ENCODE measurements around the gene LRRC26. TPM values are rescaled to one million over a fixed set of nuclear protein-coding genes. Genes with fewer than 3 reads are reported as not detected.

The LRRC26 gene
- total RNA-seq, 1 donor: not detected

DNA sequence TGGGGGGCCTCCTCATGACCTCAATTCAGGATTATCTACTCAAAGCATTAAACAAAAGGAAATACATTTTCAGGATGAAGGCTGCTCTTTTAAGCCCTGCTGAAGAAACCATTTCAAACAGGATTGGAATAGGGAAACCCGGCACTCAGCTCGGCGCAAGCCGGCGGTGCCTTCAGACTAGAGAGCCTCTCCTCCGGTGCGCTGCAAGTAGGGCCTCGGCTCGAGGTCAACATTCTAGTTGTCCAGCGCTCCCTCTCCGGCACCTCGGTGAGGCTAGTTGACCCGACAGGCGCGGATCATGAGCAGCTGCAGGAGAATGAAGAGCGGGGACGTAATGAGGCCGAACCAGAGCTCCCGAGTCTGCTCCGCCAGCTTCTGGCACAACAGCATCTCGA, 34.9 kb upstream of the LRRC26 start:
- H3K4me3 ChIP-seq (ENCODE audit: low read depth, low read length): peak overlapping the region; percentile 94
- no peak for DNase-seq (ENCODE audit: low read depth)

DNA sequence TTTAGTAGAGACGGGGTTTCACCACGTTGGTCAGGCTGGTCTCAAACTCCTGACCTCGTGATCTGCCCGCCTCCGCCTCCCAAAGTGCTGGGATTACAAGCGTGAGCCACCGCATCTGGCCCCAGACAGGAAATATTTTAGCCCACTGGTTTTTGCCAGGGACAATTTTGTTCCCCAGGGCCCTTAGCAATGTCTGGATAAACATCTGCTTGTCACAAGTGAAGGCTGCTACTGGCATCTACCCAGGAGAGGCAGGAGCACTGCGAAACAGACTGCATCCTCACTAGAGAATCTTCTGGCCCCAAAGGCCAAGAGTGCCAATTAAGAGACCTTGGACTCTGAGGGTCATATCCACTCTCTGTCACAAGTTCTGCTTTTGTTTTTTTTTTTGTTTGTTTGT, 33.1 kb upstream of the LRRC26 start:
- no peak for DNase-seq (ENCODE audit: low read depth)
- TF ChIP-seq, protein P1, sequence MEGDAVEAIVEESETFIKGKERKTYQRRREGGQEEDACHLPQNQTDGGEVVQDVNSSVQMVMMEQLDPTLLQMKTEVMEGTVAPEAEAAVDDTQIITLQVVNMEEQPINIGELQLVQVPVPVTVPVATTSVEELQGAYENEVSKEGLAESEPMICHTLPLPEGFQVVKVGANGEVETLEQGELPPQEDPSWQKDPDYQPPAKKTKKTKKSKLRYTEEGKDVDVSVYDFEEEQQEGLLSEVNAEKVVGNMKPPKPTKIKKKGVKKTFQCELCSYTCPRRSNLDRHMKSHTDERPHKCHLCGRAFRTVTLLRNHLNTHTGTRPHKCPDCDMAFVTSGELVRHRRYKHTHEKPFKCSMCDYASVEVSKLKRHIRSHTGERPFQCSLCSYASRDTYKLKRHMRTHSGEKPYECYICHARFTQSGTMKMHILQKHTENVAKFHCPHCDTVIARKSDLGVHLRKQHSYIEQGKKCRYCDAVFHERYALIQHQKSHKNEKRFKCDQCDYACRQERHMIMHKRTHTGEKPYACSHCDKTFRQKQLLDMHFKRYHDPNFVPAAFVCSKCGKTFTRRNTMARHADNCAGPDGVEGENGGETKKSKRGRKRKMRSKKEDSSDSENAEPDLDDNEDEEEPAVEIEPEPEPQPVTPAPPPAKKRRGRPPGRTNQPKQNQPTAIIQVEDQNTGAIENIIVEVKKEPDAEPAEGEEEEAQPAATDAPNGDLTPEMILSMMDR (IDR thresholded peaks at IDR 0.05; ENCODE audit: insufficient read depth, low read length): no peak
- H3K4me3 ChIP-seq (ENCODE audit: low read depth, low read length): no peak overlapping the region

More for the DNA sequence above, 34.9 kb upstream of the LRRC26 start:
- TF ChIP-seq, protein P1 (IDR thresholded peaks at IDR 0.05; ENCODE audit: insufficient read depth, low read length): no peak

DNA sequence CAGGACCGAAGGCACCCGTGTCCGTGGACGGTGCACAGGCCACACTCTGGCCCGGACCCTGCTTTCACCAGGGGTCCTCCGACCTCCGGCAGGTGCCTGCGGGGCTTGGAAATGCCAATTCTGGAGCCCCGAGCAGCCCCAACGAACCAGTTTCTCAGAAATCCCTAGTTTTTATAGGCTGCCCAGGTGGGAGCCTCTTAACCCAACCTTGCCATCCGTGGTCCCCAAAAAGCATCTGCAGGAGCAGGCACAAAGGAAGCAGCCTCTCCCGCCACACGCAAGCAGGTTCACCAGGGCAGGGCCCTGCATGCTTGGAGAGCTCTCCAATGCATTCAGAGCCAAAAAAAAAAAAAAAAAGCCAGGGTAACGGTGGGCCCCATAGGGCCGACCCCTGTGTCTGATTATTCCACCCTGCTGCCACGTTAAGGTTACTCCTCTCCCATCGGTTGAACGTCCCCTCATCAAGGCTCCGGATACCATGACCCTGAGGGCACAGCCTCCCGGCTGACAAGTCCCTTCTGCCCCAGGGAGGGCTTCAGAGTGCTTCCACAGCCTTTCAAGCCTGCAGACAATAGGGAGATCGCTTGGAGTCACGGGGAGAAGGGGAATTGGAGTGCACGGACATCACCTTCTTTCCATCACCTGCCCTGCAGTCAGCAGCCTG, 31.5 kb upstream of the LRRC26 start:
- TF ChIP-seq, protein P1 (IDR thresholded peaks at IDR 0.05; ENCODE audit: insufficient read depth, low read length): no peak
- DNase-seq (ENCODE audit: low read depth): no peak
- H3K4me3 ChIP-seq (ENCODE audit: low read depth, low read length): peak overlapping the region; percentile 78

DNA sequence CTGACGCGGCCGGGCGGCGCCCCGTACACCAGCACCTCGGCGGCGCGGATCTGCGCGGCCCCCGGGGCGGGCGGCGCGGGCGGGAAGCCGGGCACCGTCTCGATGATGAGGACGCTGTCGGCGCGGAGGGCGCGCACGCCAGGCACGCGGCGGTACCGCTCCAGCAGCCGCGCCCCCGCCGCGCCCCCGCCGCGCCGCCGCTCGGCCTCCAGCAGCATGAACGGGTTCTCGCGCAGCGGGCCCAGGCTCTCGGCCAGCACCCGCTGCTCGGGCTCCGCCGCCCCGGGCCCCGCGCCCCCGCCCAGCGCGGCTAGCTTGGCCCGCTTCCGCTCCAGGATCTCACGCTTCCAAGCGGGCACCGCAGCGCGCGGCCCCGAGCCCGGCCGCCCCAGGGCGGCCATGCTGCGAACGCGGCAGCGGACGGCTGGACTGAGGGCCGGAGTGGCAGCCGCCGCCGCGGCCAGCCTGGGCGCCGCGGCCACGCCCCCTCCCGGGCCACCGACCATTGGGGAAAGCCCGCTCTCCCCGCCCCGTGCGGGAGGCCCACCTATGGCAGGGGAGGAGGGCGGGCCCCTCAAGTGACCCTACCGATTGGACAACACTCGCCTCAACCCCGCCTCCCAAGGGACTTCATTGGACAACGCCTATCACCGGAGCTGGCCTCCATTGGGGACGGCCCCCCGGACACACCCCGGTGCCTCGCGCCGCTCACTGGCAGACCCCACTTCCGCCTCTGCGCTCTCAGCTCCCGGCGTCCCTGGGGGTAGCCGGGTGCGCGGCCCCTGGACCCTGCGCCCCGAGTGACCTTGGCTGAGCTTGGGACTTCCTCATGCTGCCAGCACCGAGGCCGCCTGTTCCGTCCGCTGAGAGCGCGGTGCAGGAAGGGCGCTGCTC, 30.7 kb upstream of the LRRC26 start, which contains the start of gene TPRN:
Gene TPRN, minus strand, starts transcription at position 431 of the 894 bp plus-strand sequence. Its CDS starts 30 bp downstream, at position 401.
- TF ChIP-seq, protein P1 (IDR thresholded peaks at IDR 0.05; ENCODE audit: insufficient read depth, low read length): no peak
- H3K4me3 ChIP-seq (ENCODE audit: low read depth, low read length): peak within 1 kb of the TSS; percentile 78
- peak; percentile 99 for DNase-seq (ENCODE audit: low read depth)

DNA sequence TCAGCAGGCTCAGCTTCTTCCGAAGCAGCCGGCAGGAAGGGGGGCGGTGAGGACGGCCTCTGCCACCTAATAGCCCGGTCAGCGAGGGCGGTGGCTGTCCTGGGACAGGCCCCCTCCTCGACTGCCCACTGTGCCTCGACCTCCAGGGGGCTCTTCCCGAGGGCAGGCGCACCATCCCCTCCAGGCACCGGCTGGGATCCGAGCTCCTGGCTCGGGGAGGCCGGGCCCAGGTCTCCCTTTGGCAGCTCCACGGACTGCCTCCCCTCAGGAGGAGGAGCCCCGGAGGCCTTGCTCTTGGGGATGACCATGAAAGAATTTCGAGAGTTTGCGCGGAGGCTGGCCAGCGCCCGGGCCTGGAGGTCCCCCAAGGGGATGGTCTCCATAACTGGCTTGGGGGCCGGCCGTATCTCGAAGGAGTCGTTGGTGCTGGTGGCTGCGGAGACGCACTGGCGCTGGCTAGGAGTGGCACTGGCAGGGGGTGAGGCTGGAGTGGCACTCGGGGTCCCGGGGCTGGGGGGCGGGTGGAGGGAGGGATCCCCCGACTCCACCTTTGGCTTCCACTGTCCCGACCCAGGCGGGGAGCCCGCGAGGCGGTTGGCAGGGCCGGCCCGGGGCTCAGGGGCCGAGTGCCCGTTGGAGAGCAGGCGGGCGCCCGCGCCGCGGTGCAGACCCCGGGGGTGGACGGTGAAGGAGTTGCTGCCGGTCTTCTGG, 29.7 kb upstream of the LRRC26 start:
- TF ChIP-seq, protein P1 (IDR thresholded peaks at IDR 0.05; ENCODE audit: insufficient read depth, low read length): no peak
- peak; percentile 31 for DNase-seq (ENCODE audit: low read depth)
- H3K4me3 ChIP-seq (ENCODE audit: low read depth, low read length): peak overlapping the region; percentile 62

DNA sequence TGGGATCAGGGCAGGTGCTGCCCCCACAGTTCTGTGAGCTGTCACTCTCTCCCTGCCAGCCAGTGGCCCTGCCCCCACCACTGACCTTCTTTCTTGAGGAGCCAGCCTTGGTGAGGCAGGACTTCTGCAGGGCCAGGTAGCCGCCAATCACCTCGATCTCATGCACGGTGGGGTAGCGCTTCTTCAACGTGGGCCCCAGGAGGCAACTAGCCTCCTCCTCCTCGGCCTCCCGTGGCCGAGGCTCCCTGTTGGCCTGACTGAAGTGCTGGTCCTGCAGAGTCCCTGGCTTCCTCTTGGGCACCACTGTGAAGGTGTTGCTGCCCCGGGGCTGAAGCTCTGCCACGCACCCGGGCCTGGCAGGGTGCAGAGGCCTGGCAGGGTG, 29.0 kb upstream of the LRRC26 start:
- TF ChIP-seq, protein P1 (IDR thresholded peaks at IDR 0.05; ENCODE audit: insufficient read depth, low read length): no peak
- H3K4me3 ChIP-seq (ENCODE audit: low read depth, low read length): peak overlapping the region; percentile 62
- DNase-seq (ENCODE audit: low read depth): no peak
